Transverse colon (tissue), 3 donors: ENCODE results near the gene MARCHF9.

Source experiments
- EP300 ChIP-seq: sonication (generic); formaldehyde crosslinking; IDR thresholded peaks from one replicate; pipeline ENCODE4 v1.6.1; 2017; ENCODE audit warnings: antibody characterized with exemption, low read depth
- POLR2A ChIP-seq: fragments of 450-650 bp; IDR thresholded peaks from one replicate; pipeline ENCODE4 v1.6.1; 2016; ENCODE audit warnings: antibody characterized with exemption, mild to moderate bottlenecking, moderate library complexity
- TF ChIP-seq, protein P1 (sequence below), 5 experiments: fragments of 200-600 bp in 3 of 5; fragments of 450-650 bp in 2 of 5; sonication (generic) in 3 of 5; IDR thresholded peaks; 1 replicate in 2 of 5; 2 replicates in 3 of 5; pipeline ENCODE4 v1.5.1; 2016 to 2017; ENCODE audit warnings: antibody characterized with exemption in 5 of 5, inconsistent platforms in 3 of 5, mild to moderate bottlenecking in 2 of 5, moderate library complexity in 1 of 5

DNA sequence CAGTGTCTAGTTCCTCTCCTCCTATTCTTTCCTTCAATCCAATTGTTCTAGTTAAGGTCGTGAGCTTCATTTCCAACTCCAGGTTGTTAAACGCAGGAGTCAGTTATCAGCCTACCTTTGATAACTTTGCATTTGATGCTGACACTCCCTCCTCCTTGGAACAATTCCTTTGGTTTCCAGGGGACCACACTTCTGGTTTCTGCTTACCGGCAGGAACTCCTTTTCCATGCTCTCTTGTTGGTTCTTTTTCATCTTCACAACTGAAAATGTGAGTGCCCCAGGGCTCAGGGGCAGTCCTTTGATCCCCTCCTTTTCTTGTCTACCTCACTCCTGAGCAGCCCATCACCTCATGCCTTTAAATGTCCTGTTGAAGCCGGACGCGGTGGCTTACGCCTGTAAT is 22.5 kb downstream of the MARCHF9 start:
- TF ChIP-seq POLR2A (no peak), EP300 (no peak)
- TF ChIP-seq, protein P1, sequence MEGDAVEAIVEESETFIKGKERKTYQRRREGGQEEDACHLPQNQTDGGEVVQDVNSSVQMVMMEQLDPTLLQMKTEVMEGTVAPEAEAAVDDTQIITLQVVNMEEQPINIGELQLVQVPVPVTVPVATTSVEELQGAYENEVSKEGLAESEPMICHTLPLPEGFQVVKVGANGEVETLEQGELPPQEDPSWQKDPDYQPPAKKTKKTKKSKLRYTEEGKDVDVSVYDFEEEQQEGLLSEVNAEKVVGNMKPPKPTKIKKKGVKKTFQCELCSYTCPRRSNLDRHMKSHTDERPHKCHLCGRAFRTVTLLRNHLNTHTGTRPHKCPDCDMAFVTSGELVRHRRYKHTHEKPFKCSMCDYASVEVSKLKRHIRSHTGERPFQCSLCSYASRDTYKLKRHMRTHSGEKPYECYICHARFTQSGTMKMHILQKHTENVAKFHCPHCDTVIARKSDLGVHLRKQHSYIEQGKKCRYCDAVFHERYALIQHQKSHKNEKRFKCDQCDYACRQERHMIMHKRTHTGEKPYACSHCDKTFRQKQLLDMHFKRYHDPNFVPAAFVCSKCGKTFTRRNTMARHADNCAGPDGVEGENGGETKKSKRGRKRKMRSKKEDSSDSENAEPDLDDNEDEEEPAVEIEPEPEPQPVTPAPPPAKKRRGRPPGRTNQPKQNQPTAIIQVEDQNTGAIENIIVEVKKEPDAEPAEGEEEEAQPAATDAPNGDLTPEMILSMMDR (IDR thresholded peaks at IDR 0.05), result no peak
